H1 (cell line): ENCODE data around the gene RIT2. TPM values are rescaled to one million over a fixed set of nuclear protein-coding genes. Genes with fewer than 3 reads are reported as not detected.

Source experiments
- CTCF ChIA-PET: fragments of 300-600 bp; sonication (Branson Sonifier 250); formaldehyde crosslinking; loops from one replicate; lab custom pipeline; 2021; ENCODE audit not compliant: partially characterized antibody; lab: Charles Lee
- POLR2A ChIA-PET: fragments of 300-600 bp; sonication (Branson Sonifier 250); formaldehyde crosslinking; loops from one replicate; lab custom pipeline; 2021; ENCODE audit warnings: inconsistent platforms; ENCODE audit not compliant: partially characterized antibody; lab: Charles Lee
- DNase-seq, 2 experiments: peaks; one replicate each; pipeline versions ENCODE4 v3.0.0 to v3.0.0-alpha.2; 2010 to 2022; ENCODE audit warnings: low spot score in 2 of 2, low read depth in 1 of 2, mixed read lengths in 1 of 2
- FAIRE-seq: peaks from 2 replicates; lab custom pipeline; 2011; peaks lifted over from hg19 to GRCh38; lab: Jason Lieb, UNC
- H2AFZ ChIP-seq: 2 replicates; pipeline ENCODE4 v1.8.1; 2012; ENCODE audit warnings: low read length, inconsistent platforms
- H2AK5ac ChIP-seq: 2 replicates; pipeline ENCODE4 v1.6.1; 2013; ENCODE audit warnings: low read depth, low read length
- H2BK120ac ChIP-seq: replicated peaks from 2 replicates; pipeline ENCODE3; 2013; ENCODE audit warnings: low read depth, low read length, inconsistent platforms
- H2BK12ac ChIP-seq: 2 replicates; pipeline ENCODE4 v1.6.1; 2013; ENCODE audit warnings: low read depth, low read length
- H2BK15ac ChIP-seq: 2 replicates; pipeline ENCODE4 v1.6.1; 2013; ENCODE audit warnings: low read length
- H2BK20ac ChIP-seq: 2 replicates; pipeline ENCODE4 v1.6.1; 2013; ENCODE audit warnings: low read length
- H2BK5ac ChIP-seq: 2 replicates; pipeline ENCODE4 v1.6.1; 2013; ENCODE audit warnings: low read depth, low read length
- H3K14ac ChIP-seq: 2 replicates; pipeline ENCODE4 v1.6.1; 2013; ENCODE audit warnings: inconsistent platforms; ENCODE audit not compliant: insufficient read length
- H3K18ac ChIP-seq: 2 replicates; pipeline ENCODE4 v1.6.1; 2013; ENCODE audit warnings: low read length; ENCODE audit errors: extremely low read depth
- H3K23ac ChIP-seq: 2 replicates; pipeline ENCODE4 v1.6.1; 2013; ENCODE audit warnings: inconsistent platforms; ENCODE audit not compliant: insufficient read length
- H3K23me2 ChIP-seq: 2 replicates; pipeline ENCODE4 v1.6.1; 2013; ENCODE audit warnings: low read depth, low read length
- H3K27ac ChIP-seq: 2 replicates; pipeline ENCODE4 v1.6.1; 2011; ENCODE audit warnings: low read depth, low read length, inconsistent platforms
- H3K27me3 ChIP-seq, 4 experiments: replicated peaks in 1 of 4; 1 replicate in 1 of 4; 2 replicates in 3 of 4; pipeline versions ENCODE4 v1.6.1 to v1.8.1; 2011 to 2013; ENCODE audit warnings: low read length in 3 of 4, mild to moderate bottlenecking in 3 of 4, inconsistent platforms in 2 of 4, mixed read lengths in 2 of 4, moderate library complexity in 1 of 4; ENCODE audit not compliant: control insufficient read depth in 3 of 4, insufficient read depth in 3 of 4; ENCODE audit errors: extremely low read depth in 1 of 4
- H3K36me3 ChIP-seq, 4 experiments: 2 replicates each; pipeline versions ENCODE4 v1.6.1 to v1.8.1; 2011 to 2013; ENCODE audit warnings: mild to moderate bottlenecking in 4 of 4, low read length in 3 of 4, moderate library complexity in 2 of 4, control low read depth in 1 of 4, inconsistent platforms in 1 of 4; ENCODE audit not compliant: insufficient read depth in 4 of 4, control insufficient read depth in 2 of 4
- H3K4ac ChIP-seq: replicated peaks from 2 replicates; pipeline ENCODE3; 2013; ENCODE audit warnings: low read length, low read depth, mixed read lengths, inconsistent platforms; ENCODE audit not compliant: insufficient read length
- H3K4me1 ChIP-seq, 4 experiments: replicated peaks in 1 of 4; 1 replicate in 1 of 4; 2 replicates in 3 of 4; pipeline versions ENCODE4 v1.6.1 to v1.8.1; 2011 to 2013; ENCODE audit warnings: low read length in 3 of 4, inconsistent platforms in 2 of 4, mixed read lengths in 1 of 4; ENCODE audit not compliant: insufficient read depth in 4 of 4, control insufficient read depth in 3 of 4
- H3K4me2 ChIP-seq, 2 experiments: 2 replicates each; pipeline versions ENCODE4 v1.6.1 to v1.8.1; 2011 to 2013; ENCODE audit warnings: low read depth in 2 of 2, low read length in 2 of 2, control low read depth in 1 of 2, inconsistent platforms in 1 of 2, mild to moderate bottlenecking in 1 of 2; ENCODE audit not compliant: insufficient read depth in 1 of 2
- H3K4me3 ChIP-seq, 4 experiments: fragments of 200-600, 300-600 bp in 1 of 4; sonication (generic), shearing (Covaris generic), sonication (Bioruptor Twin) in 1 of 4; 2 replicates each; pipeline versions ENCODE4 v1.5.1 to v1.8.1; 2011 to 2016; ENCODE audit warnings: low read length in 4 of 4, low read depth in 3 of 4, control low read depth in 2 of 4, inconsistent platforms in 2 of 4, mild to moderate bottlenecking in 2 of 4, mixed read lengths in 1 of 4, moderate library complexity in 1 of 4; ENCODE audit not compliant: insufficient read depth in 2 of 4; ENCODE audit errors: extremely low read depth in 1 of 4
- H3K56ac ChIP-seq: replicated peaks from 2 replicates; pipeline ENCODE3; 2013; ENCODE audit warnings: low read depth, mild to moderate bottlenecking, mixed read lengths, low read length, inconsistent platforms; ENCODE audit not compliant: insufficient read length
- H3K79me1 ChIP-seq: 2 replicates; pipeline ENCODE4 v1.6.1; 2013; ENCODE audit warnings: low read depth, low read length, control low read depth
- H3K79me2 ChIP-seq, 2 experiments: 2 replicates each; pipeline versions ENCODE4 v1.6.1 to v1.8.1; 2012 to 2013; ENCODE audit warnings: low read length in 2 of 2, mild to moderate bottlenecking in 2 of 2, inconsistent platforms in 1 of 2; ENCODE audit not compliant: insufficient read depth in 2 of 2, control insufficient read depth in 1 of 2
- H3K9ac ChIP-seq, 4 experiments: replicated peaks in 1 of 4; 1 replicate in 1 of 4; 2 replicates in 3 of 4; pipeline versions ENCODE4 v1.6.1 to v1.8.1; 2011 to 2013; ENCODE audit warnings: low read depth in 3 of 4, low read length in 3 of 4, control low read depth in 2 of 4, mild to moderate bottlenecking in 2 of 4, moderate library complexity in 2 of 4, inconsistent platforms in 1 of 4; ENCODE audit errors: extremely low read depth in 1 of 4
- H3K9me3 ChIP-seq, 2 experiments: 2 replicates each; pipeline versions ENCODE4 v1.6.1 to v1.8.1; 2012 to 2013; ENCODE audit warnings: mild to moderate bottlenecking in 2 of 2, moderate library complexity in 2 of 2, control low read depth in 1 of 2, inconsistent platforms in 1 of 2, low read depth in 1 of 2, low read length in 1 of 2, mixed read lengths in 1 of 2; ENCODE audit not compliant: insufficient read depth in 2 of 2
- H4K20me1 ChIP-seq, 2 experiments: replicated peaks in 1 of 2; 2 replicates each; pipeline versions ENCODE3 to v1.8.1; 2011 to 2013; ENCODE audit warnings: inconsistent platforms in 2 of 2, low read length in 2 of 2, mild to moderate bottlenecking in 1 of 2; ENCODE audit not compliant: insufficient read depth in 2 of 2, control insufficient read depth in 1 of 2
- H4K5ac ChIP-seq: 2 replicates; pipeline ENCODE4 v1.6.1; 2013; ENCODE audit warnings: low read length, low read depth, mixed read lengths, inconsistent platforms; ENCODE audit not compliant: insufficient read length
- H4K8ac ChIP-seq: 2 replicates; pipeline ENCODE4 v1.8.0; 2013; ENCODE audit warnings: mild to moderate bottlenecking, moderate library complexity, low read length, inconsistent platforms; ENCODE audit not compliant: insufficient read depth; ENCODE audit errors: extremely low read depth
- H4K91ac ChIP-seq: replicated peaks from 2 replicates; pipeline ENCODE3; 2013; ENCODE audit warnings: low read length, mixed read lengths, inconsistent platforms; ENCODE audit not compliant: insufficient read length
- ATF3 ChIP-seq: IDR thresholded peaks from 2 replicates; pipeline ENCODE4 v1.6.1; 2011; ENCODE audit warnings: low read depth, mild to moderate bottlenecking, low read length; ENCODE audit not compliant: insufficient read depth
- CREB1 ChIP-seq: IDR thresholded peaks from 2 replicates; pipeline ENCODE4 v1.6.1; 2012; ENCODE audit warnings: inconsistent platforms
- EGR1 ChIP-seq: IDR thresholded peaks from 2 replicates; pipeline ENCODE4 v1.6.1; 2011; ENCODE audit warnings: low read depth, low read length, borderline replicate concordance
- RAD21 ChIP-seq, 2 experiments: IDR thresholded peaks in 1 of 2; conservative IDR thresholded peaks in 1 of 2; 2 replicates each; pipeline ENCODE4 v1.6.1; 2011; ENCODE audit warnings: low read depth in 2 of 2, low read length in 2 of 2, improper control_type of control experiment in 1 of 2, inconsistent platforms in 1 of 2, mild to moderate bottlenecking in 1 of 2, moderate library complexity in 1 of 2
- RFX5 ChIP-seq: IDR thresholded peaks from 2 replicates; pipeline ENCODE4 v1.6.1; 2011; ENCODE audit warnings: low read depth, low read length, improper control_type of control experiment, borderline replicate concordance
- RNF2 ChIP-seq: fragments of 200-900, 300-1000 bp; sonication (generic); IDR thresholded peaks from 2 replicates; pipeline ENCODE4 v1.7.1; 2016; ENCODE audit warnings: borderline replicate concordance, low read depth, mild to moderate bottlenecking, antibody characterized with exemption, low read length; ENCODE audit not compliant: poor library complexity, severe bottlenecking; ENCODE audit errors: missing control alignments
- SIN3A ChIP-seq, 2 experiments: IDR thresholded peaks in 1 of 2; conservative IDR thresholded peaks in 1 of 2; 2 replicates each; pipeline ENCODE4 v1.6.1; 2011 to 2012; ENCODE audit warnings: low read length in 2 of 2, improper control_type of control experiment in 1 of 2, low read depth in 1 of 2, mild to moderate bottlenecking in 1 of 2
- SP1 ChIP-seq: IDR thresholded peaks from 2 replicates; pipeline ENCODE4 v1.6.1; 2011; ENCODE audit warnings: low read depth, low read length
- SP2 ChIP-seq: IDR thresholded peaks from 2 replicates; pipeline ENCODE4 v1.6.1; 2012; ENCODE audit warnings: mild to moderate bottlenecking, low read length, inconsistent platforms
- SP4 ChIP-seq: IDR thresholded peaks from 2 replicates; pipeline ENCODE4 v1.6.1; 2012; ENCODE audit warnings: low read length, inconsistent platforms
- SUZ12 ChIP-seq: fragments of 200-600 bp; sonication (generic); IDR thresholded peaks from 2 replicates; pipeline ENCODE4 v1.6.1; 2012; ENCODE audit warnings: mild to moderate bottlenecking, inconsistent platforms, low read length, moderate library complexity, mixed read lengths
- USF2 ChIP-seq: IDR thresholded peaks from 2 replicates; pipeline ENCODE4 v1.6.1; 2011; ENCODE audit warnings: low read length, improper control_type of control experiment
- WGBS, 2 experiments: shearing (Covaris generic) in 1 of 2; methylation state at CpG; one replicate each; pipeline versions ENCODE4 v1.1.6 to v1.1.7; 2013 to 2015; ENCODE audit warnings: low lambda C conversion rate in 2 of 2, mixed read lengths in 2 of 2, inconsistent platforms in 1 of 2, low coverage in 1 of 2, missing lambda C conversion rate in 1 of 2; ENCODE audit not compliant: insufficient replicate concordance in 2 of 2, insufficient coverage in 1 of 2, insufficient read length in 1 of 2; ENCODE audit errors: extremely low coverage in 1 of 2, missing lambda C conversion rate in 1 of 2; 5-methylcytosine and 5-hydroxymethylcytosine counted together
- polyA plus RNA-seq, 7 experiments: library from polyadenylated mRNA; depleted of rRNA in 3 of 7; stranded (reverse) in 5 of 7; unstranded in 2 of 7; fragments of >200 nt in 5 of 7; fragments of 200-250 nt in 2 of 7; gene quantifications; 1 replicate in 5 of 7; 2 replicates in 1 of 7; 4 replicates in 1 of 7; pipeline versions ENCODE4 v1.2.1 to v1.2.3, GENCODE V29; 2011 to 2013; ENCODE audit warnings: missing spikeins in 2 of 7, mixed read lengths in 2 of 7
- total RNA-seq: library from RNA; stranded (reverse); fragmentation: NEBNext Ultra II Directional; extraction: Animal tissue kit (Norgen Biotek cat#: 25700); gene quantifications from 2 replicates; pipeline ENCODE4 v1.2.1, GENCODE V29; 2021

RIT2 gene
- total and polyA plus RNA-seq, 2 of the 8 experiments (the other 6 are each of a cell fraction or from before 2014, with no cell fraction given) = 0.67 to 3.2 TPM

GRCh38 chr18:42807887-42808286, 307.6 kb downstream of the RIT2 start:
- ChIA-PET POLR2A (no interaction called here), CTCF (interaction anchor here (1.1 kb wide), 1 partner anchor 11 kb away, joined by 4 read pairs; no protein-coding TSS in a partner anchor)
- FAIRE-seq (no peak), DNase-seq (no peak)
- Histone ChIP-seq H3K9ac (no peak overlapping the region), H3K27ac (no peak overlapping the region), H2BK120ac (no peak overlapping the region), H4K91ac (no peak overlapping the region), H3K4me3 (no peak overlapping the region), H3K23ac (no peak overlapping the region), H3K9me3 (no peaks in the 10 kb centered on the region), H3K27me3 (no peaks in the 10 kb centered on the region), H2AFZ (no peak overlapping the region), H3K4me2 (no peak overlapping the region), H3K79me2 (no peaks in the 10 kb centered on the region), H4K8ac (no peak overlapping the region), H2BK5ac (no peak overlapping the region), H4K20me1 (no peaks in the 10 kb centered on the region), H3K56ac (no peak overlapping the region), H2BK12ac (no peak overlapping the region), H3K79me1 (no peaks in the 10 kb centered on the region), H2AK5ac (no peak overlapping the region), H3K36me3 (no peaks in the 10 kb centered on the region), H3K14ac (no peak overlapping the region), H2BK15ac (no peak overlapping the region), H2BK20ac (no peak overlapping the region), H3K4me1 (no peaks in the 10 kb centered on the region; a peak in 1 of 7 replicates), H3K18ac (no peak overlapping the region), H3K23me2 (no peaks in the 10 kb centered on the region), H4K5ac (no peak overlapping the region), H3K4ac (no peak overlapping the region)
- whole genome bisulfite sequencing, 2 experiments = 87% methylated on average over 4 of the region's 4 CpGs; no CpG with 5 or more reads in 1 of the 2 experiments
- no peak for TF ChIP-seq SP4
- no peak for TF ChIP-seq RFX5
- TF ChIP-seq ATF3 = no peak
- TF ChIP-seq SP1 = no peak
- no peak for TF ChIP-seq SUZ12
- no peak for TF ChIP-seq RAD21 (IDR thresholded peaks at IDR 0.05 in 1 of 2, conservative IDR thresholded peaks at IDR 0.05 in 1 of 2; ENCODE audit: low read depth in 2 of 2, low read length in 2 of 2)
- TF ChIP-seq SIN3A (conservative IDR thresholded peaks at IDR 0.05 in 1 of 2, IDR thresholded peaks at IDR 0.05 in 1 of 2; ENCODE audit: low read depth in 1 of 2, low read length in 2 of 2) = no peak
- TF ChIP-seq RNF2 = no peak
- no peak for TF ChIP-seq SP2
- no peak for TF ChIP-seq USF2
- TF ChIP-seq EGR1 = no peak
- no peak for TF ChIP-seq CREB1
